Measurements from ENCODE around the gene EVC. TPM values are rescaled to one million over a fixed set of nuclear protein-coding genes. Genes with fewer than 3 reads are reported as not detected.

Gene EVC
- total RNA-seq, 4 donors from 2014 or later, result 8.3 to 37.0 (median 19.3) TPM

- TF ChIP-seq CTCF (IDR thresholded peaks at IDR 0.05; ENCODE audit: low read depth), result no peak
These were observed 78.1 kb downstream of the EVC start for GRCh38 chr4:5789141-5789540.

GRCh38 chr4:5790546-5790857, 79.5 kb downstream of the EVC start:
- no peak for TF ChIP-seq CTCF (IDR thresholded peaks at IDR 0.05; ENCODE audit: low read depth)

DNA sequence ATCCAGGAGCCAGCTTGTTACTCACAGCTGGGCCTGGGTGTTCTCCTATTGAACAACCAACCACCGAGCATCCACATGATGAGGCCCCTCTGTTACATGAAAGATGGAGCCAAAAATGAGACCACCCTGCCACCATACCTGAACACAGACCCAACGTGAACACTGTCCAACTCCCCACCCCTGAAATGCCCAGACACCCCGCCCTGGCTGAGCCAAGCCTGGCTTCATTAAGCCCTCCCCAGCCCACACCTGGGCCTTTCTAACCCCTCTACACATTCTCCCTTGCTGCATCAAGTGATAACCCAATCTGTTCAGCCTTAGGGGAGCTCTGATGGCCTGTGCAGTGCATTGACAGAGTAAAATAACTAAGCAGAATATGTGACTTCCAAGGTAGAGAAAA, 80.7 kb downstream of the EVC start:
- TF ChIP-seq CTCF (IDR thresholded peaks at IDR 0.05; ENCODE audit: low read depth), result no peak

DNA sequence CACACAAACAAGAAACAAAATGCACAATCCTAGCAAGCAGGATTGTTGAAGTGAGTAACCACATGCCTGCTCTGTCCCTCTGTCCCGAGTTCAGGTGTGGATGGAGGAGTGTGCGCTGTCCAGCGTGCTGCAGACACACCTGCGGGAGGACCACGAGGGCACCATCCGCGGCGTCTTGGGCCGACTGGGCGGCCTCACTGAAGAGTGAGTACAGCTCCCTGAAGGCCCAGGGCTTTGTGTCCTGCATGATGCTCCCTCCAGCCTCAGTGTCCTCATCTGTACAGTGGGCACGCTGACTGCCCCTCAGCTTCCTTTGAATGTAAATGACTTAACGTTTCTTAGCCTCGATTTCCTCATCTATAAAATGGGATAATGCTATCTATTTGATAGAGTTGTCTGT, 82.5 kb downstream of the EVC start:
- no peak for TF ChIP-seq CTCF (IDR thresholded peaks at IDR 0.05; ENCODE audit: low read depth)

- TF ChIP-seq CTCF (IDR thresholded peaks at IDR 0.05; ENCODE audit: low read depth), result no peak
These were observed 84.6 kb downstream of the EVC start for GRCh38 chr4:5795580-5795979.

GRCh38 chr4:5796976-5797375, 86.0 kb downstream of the EVC start:
- no peak for TF ChIP-seq CTCF (IDR thresholded peaks at IDR 0.05; ENCODE audit: low read depth)

DNA sequence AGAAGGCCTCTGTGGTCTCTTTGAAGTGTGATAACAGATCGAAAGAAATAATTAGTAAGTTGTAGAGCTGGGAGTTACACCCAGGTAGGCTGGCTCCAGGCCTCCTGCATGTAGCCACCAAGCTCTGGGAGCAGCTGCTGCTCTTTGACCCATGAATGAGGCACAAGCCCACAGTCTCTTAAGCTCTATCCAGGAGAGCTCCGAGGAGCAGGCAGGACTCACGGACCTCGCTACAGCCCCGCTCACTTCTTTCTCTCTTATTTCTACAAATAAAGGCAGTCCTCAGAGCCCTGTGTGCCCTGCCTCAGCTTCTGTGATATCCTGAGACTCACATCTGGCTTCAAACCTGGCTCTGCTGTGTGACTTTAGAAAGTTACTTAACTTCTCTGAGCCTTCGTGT, 86.9 kb downstream of the EVC start:
- TF ChIP-seq CTCF (IDR thresholded peaks at IDR 0.05; ENCODE audit: low read depth), result no peak

- TF ChIP-seq CTCF (IDR thresholded peaks at IDR 0.05; ENCODE audit: low read depth), result no peak
These were observed 87.5 kb downstream of the EVC start for GRCh38 chr4:5798462-5798861.

All from subcutaneous adipose tissue (tissue), 4 donors.